ENCODE data around the gene PTBP2. TPM values are rescaled to one million over a fixed set of nuclear protein-coding genes. Genes with fewer than 3 reads are reported as not detected.

The PTBP2 gene
- total RNA-seq, 1 donor from 2014 or later, result 170 TPM

DNA sequence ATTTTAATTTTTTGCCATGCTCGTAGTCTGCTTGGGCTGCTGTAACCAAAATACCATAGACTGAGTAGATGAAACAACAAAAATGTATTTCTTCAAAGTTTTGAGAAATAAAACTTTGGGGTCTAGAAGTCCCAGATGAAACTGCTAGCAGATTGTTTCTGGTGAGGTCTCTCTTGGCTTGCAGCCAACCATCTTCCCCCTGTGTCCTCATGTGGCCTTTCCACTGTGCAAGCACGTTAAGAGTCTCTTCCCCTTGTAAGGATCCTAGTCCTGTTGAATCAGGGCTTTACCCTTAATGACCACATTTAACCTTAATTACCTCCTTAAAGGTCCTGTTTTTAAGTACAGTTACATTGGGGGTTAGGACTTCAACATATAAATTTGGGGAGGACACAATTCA, 86.6 kb downstream of the PTBP2 start:
- TF ChIP-seq, protein P1, sequence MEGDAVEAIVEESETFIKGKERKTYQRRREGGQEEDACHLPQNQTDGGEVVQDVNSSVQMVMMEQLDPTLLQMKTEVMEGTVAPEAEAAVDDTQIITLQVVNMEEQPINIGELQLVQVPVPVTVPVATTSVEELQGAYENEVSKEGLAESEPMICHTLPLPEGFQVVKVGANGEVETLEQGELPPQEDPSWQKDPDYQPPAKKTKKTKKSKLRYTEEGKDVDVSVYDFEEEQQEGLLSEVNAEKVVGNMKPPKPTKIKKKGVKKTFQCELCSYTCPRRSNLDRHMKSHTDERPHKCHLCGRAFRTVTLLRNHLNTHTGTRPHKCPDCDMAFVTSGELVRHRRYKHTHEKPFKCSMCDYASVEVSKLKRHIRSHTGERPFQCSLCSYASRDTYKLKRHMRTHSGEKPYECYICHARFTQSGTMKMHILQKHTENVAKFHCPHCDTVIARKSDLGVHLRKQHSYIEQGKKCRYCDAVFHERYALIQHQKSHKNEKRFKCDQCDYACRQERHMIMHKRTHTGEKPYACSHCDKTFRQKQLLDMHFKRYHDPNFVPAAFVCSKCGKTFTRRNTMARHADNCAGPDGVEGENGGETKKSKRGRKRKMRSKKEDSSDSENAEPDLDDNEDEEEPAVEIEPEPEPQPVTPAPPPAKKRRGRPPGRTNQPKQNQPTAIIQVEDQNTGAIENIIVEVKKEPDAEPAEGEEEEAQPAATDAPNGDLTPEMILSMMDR (IDR thresholded peaks at IDR 0.05), result no peak
- TF ChIP-seq EZH2 (IDR thresholded peaks at IDR 0.05) (no peak), EZH2phosphoT487 (IDR thresholded peaks at IDR 0.05) (no peak)
- peaks cover 46% of the 10 kb centered on the region for H3K36me3 Mint-ChIP-seq
- Histone ChIP-seq H3K36me3 (peaks cover 34% of the 10 kb centered on the region), H3K4me3 (no peak overlapping the region), H3F3A (ENCODE audit: low read depth) (no peaks in the 10 kb centered on the region), H3K27ac (no peak overlapping the region), H3K9ac (no peak overlapping the region), H3K4me2 (no peak overlapping the region), H3K79me2 (ENCODE audit: low read depth) (peaks cover 44% of the 10 kb centered on the region), H3K4me1 (no peaks in the 10 kb centered on the region), H4K20me1 (ENCODE audit: low read depth) (peaks cover 4% of the 10 kb centered on the region), H3K9me3 (ENCODE audit: low read depth) (no peaks in the 10 kb centered on the region), H3K27me3 (no peaks in the 10 kb centered on the region), H2AFZ (replicated peaks) (no peak overlapping the region)
- no peaks in the 10 kb centered on the region for H3K27me3 Mint-ChIP-seq (ENCODE audit: insufficient read depth, low read depth)
- H3K4me3 Mint-ChIP-seq, result no peak overlapping the region
- no peaks in the 10 kb centered on the region for H3K4me1 Mint-ChIP-seq
- no peak overlapping the region for H3K27ac Mint-ChIP-seq
- no peak for DNase-seq (ENCODE audit: low spot score)
- no peaks in the 10 kb centered on the region for H3K9me3 Mint-ChIP-seq

DNA sequence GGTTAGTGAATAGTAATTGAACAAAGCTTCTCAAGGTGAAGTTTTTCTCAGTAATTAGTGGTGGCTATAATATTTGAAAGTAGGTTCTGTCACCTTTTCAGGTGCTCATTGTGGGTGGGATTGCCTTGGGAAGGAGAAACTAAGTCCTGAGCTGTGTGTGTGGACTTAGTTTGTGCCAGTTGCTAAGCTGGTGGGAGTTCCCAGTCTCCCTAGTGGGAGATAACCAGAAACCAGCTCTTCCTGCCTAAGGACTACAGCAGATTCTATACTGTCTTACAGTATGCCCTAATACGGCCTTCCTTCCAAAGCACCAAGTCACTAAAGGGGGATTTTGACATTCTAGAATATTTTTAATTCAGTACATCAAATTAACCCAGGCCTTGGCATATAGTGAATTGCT, 94.3 kb downstream of the PTBP2 start:
- Histone ChIP-seq H3K4me2 (no peak overlapping the region), H4K20me1 (ENCODE audit: low read depth) (no peaks in the 10 kb centered on the region), H3K36me3 (peaks cover 31% of the 10 kb centered on the region), H3K9ac (no peak overlapping the region), H3K27ac (no peak overlapping the region), H3K27me3 (no peaks in the 10 kb centered on the region), H3K4me1 (no peaks in the 10 kb centered on the region), H3K9me3 (ENCODE audit: low read depth) (no peaks in the 10 kb centered on the region), H3K4me3 (no peak overlapping the region), H2AFZ (replicated peaks) (no peak overlapping the region), H3F3A (ENCODE audit: low read depth) (no peaks in the 10 kb centered on the region), H3K79me2 (ENCODE audit: low read depth) (no peaks in the 10 kb centered on the region)
- Mint-ChIP-seq H3K27ac (no peak overlapping the region), H3K4me3 (no peak overlapping the region), H3K27me3 (ENCODE audit: insufficient read depth, low read depth) (no peaks in the 10 kb centered on the region), H3K36me3 (peaks cover 25% of the 10 kb centered on the region), H3K9me3 (no peaks in the 10 kb centered on the region), H3K4me1 (no peaks in the 10 kb centered on the region)
- DNase-seq (ENCODE audit: low spot score), result no peak
- TF ChIP-seq, protein P1 (IDR thresholded peaks at IDR 0.05), result no peak
- TF ChIP-seq EZH2phosphoT487 (IDR thresholded peaks at IDR 0.05) (no peak), EZH2 (IDR thresholded peaks at IDR 0.05) (no peak)

DNA sequence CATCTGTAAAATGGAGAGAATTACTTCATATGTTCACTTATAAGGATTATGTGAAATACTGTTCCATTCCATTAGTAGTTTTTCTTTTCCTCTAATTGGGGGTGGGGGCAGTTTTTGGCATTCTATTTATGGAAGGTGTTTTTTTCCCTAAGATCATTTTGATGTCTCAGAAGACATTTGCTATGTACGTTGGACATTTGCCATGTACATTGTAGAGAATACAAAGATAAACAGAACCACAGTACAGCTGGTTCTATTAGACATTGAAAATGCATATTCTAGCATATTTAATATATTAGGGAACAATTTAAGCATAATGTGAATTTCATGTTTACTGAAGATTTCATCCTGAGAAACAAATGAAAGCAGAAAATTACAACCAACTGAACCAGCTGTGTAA, 98.5 kb downstream of the PTBP2 start:
- no peak overlapping the region for H3K4me2 ChIP-seq
- H3K36me3 ChIP-seq, result peaks cover 3% of the 10 kb centered on the region
- Mint-ChIP-seq H3K36me3 (peaks cover 12% of the 10 kb centered on the region), H3K4me1 (no peaks in the 10 kb centered on the region), H3K9me3 (no peaks in the 10 kb centered on the region), H3K4me3 (no peak overlapping the region), H3K27ac (no peak overlapping the region), H3K27me3 (ENCODE audit: insufficient read depth, low read depth) (no peaks in the 10 kb centered on the region)
- H4K20me1 ChIP-seq (ENCODE audit: low read depth), result no peaks in the 10 kb centered on the region
- no peaks in the 10 kb centered on the region for H3K4me1 ChIP-seq
- H2AFZ ChIP-seq (replicated peaks), result no peak overlapping the region
- H3K27ac ChIP-seq, result no peak overlapping the region
- H3K79me2 ChIP-seq (ENCODE audit: low read depth), result no peaks in the 10 kb centered on the region
- TF ChIP-seq, protein P1 (IDR thresholded peaks at IDR 0.05), result no peak
- TF ChIP-seq EZH2phosphoT487 (IDR thresholded peaks at IDR 0.05) (no peak), EZH2 (IDR thresholded peaks at IDR 0.05) (no peak)
- no peak overlapping the region for H3K4me3 ChIP-seq
- no peak for DNase-seq (ENCODE audit: low spot score)
- H3K27me3 ChIP-seq, result no peaks in the 10 kb centered on the region
- no peak overlapping the region for H3K9ac ChIP-seq
- H3F3A ChIP-seq (ENCODE audit: low read depth), result peaks cover 15% of the 10 kb centered on the region
- H3K9me3 ChIP-seq (ENCODE audit: low read depth), result no peaks in the 10 kb centered on the region
